HEK293T (cell line): Measurements from ENCODE around the gene RAB11FIP3.
"Not testable (repeated sequence)": the region's sequence is repeated elsewhere in the genome, so short reads cannot be mapped to it uniquely, and the experiment has no call there.

Source experiments
- ARNT ChIP-seq: fragments of 450-650 bp; IDR thresholded peaks from 2 replicates; pipeline ENCODE4 v1.6.1; 2017; ENCODE audit warnings: mild to moderate bottlenecking
- BHLHE40 ChIP-seq: fragments of 450-650 bp; IDR thresholded peaks from 2 replicates; pipeline ENCODE4 v1.6.1; 2016; ENCODE audit warnings: mild to moderate bottlenecking, moderate library complexity, borderline replicate concordance
- ELF4 ChIP-seq: fragments of 450-650 bp; IDR thresholded peaks from 2 replicates; pipeline ENCODE4 v1.6.1; 2017; ENCODE audit warnings: antibody characterized with exemption
- FOXA1 ChIP-seq: fragments of 450-650 bp; IDR thresholded peaks from 2 replicates; pipeline ENCODE4 v1.6.1; 2016; ENCODE audit warnings: mild to moderate bottlenecking
- FOXK2 ChIP-seq: fragments of 450-650 bp; IDR thresholded peaks from 2 replicates; pipeline ENCODE4 v1.6.1; 2016; ENCODE audit warnings: mild to moderate bottlenecking
- FOXM1 ChIP-seq: fragments of 450-650 bp; IDR thresholded peaks from 2 replicates; pipeline ENCODE4 v1.6.1; 2017; ENCODE audit warnings: mild to moderate bottlenecking, borderline replicate concordance
- HDGF ChIP-seq: fragments of 450-650 bp; IDR thresholded peaks from 2 replicates; pipeline ENCODE4 v1.6.1; 2017; ENCODE audit warnings: antibody characterized with exemption, borderline replicate concordance
- LEF1 ChIP-seq: fragments of 450-650 bp; IDR thresholded peaks from 2 replicates; pipeline ENCODE4 v1.6.1; 2017; ENCODE audit warnings: mild to moderate bottlenecking, borderline replicate concordance
- NFRKB ChIP-seq: fragments of 450-650 bp; IDR thresholded peaks from 2 replicates; pipeline ENCODE4 v1.6.1; 2016; ENCODE audit warnings: mild to moderate bottlenecking, moderate library complexity
- SP1 ChIP-seq: fragments of 450-650 bp; IDR thresholded peaks from 2 replicates; pipeline ENCODE4 v1.6.1; 2017
- SUZ12 ChIP-seq: fragments of 450-650 bp; IDR thresholded peaks from 2 replicates; pipeline ENCODE4 v1.6.1; 2016; ENCODE audit warnings: mild to moderate bottlenecking
- TARDBP ChIP-seq: fragments of 450-650 bp; IDR thresholded peaks from 2 replicates; pipeline ENCODE4 v1.6.1; 2016
- ZNF384 ChIP-seq: fragments of 450-650 bp; IDR thresholded peaks from 2 replicates; pipeline ENCODE4 v1.6.1; 2016
- TF ChIP-seq, protein P1 (sequence below): fragments of 450-650 bp; IDR thresholded peaks from 2 replicates; pipeline ENCODE4 v1.6.1; 2016

DNA sequence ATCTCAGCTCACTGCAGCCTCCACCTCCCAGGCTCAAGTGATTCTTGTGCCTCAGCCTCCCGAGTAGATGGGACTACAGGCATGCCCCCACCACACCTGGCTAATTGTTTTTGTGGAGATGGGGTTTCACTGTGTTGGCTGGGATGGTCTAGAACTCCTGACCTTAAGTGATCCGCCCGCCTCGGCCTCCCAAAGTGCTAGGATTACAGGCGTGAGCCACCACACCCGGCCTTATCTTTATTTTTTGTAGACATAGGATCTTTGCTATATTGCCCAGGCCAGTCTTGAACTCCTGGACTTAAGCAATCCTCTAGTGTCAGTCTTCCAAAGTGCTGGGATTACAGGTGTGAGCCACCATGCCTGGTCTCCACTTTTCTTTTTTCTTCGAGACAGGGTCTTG is 44.0 kb downstream of the RAB11FIP3 start:
- TF ChIP-seq SP1, FOXM1, ARNT, LEF1, SUZ12, ELF4, HDGF, TARDBP, BHLHE40, FOXK2, ZNF384, FOXA1, NFRKB: not testable (repeated sequence)
- TF ChIP-seq, protein P1, sequence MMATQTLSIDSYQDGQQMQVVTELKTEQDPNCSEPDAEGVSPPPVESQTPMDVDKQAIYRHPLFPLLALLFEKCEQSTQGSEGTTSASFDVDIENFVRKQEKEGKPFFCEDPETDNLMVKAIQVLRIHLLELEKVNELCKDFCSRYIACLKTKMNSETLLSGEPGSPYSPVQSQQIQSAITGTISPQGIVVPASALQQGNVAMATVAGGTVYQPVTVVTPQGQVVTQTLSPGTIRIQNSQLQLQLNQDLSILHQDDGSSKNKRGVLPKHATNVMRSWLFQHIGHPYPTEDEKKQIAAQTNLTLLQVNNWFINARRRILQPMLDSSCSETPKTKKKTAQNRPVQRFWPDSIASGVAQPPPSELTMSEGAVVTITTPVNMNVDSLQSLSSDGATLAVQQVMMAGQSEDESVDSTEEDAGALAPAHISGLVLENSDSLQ, result not testable (repeated sequence)
